NCI-H1417 (cell line): Measurements from ENCODE around the gene ITK.
A peak's percentile ranks its signal among the peaks of the same experiment; 100 is the strongest.
"Not testable (repeated sequence)": the region's sequence is repeated elsewhere in the genome, so short reads cannot be mapped to it uniquely, and the experiment has no call there.

Experiments used
- DNase-seq, 3 experiments: peaks; one replicate each; lab custom pipeline; 2025; lab: John Stamatoyannopoulos, UW

Gene ITK

DNA sequence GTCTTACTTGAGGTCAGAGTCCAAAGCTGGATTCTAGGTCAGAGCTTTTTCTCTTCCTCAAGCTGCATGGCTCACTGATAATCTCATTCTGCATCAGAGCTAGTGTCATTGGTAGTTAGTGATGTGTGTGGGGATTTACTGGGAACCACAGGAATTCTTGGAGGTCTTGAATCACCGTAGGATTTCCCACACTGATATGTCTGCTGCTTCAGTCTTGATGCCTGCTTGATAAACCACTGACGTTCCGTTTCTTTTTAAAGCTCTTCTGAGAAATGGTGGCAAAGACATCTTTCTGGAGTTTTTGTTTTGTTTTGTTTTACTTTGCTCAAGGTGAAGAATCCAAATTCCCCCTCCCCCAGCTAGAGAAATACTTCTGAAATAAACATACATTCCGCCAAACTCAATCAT, 13.4 kb upstream of the ITK start:
- no peak for DNase-seq

- no peak for DNase-seq
These were observed 12.4 kb upstream of the ITK start for GRCh38 chr5:157168286-157168685.

DNA sequence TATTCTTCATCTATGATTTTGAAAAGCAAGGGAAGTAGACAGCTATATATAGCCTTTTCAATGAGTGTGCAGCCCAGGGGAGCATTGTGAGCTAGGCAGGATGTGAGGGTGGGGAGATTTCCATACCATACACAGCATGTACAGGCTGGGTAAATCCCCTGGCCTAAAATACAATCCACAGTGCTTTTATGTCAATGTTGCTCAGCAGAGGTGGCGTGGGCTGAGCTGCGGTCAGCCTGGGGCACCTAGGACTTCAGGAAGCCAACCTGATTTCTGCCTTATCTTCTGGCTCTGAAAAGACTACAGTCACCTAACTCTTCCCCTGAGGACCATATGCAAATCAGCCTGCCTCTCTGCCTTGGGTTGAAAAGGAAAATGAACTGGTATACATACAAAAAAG, 8.2 kb upstream of the ITK start:
- no peak for DNase-seq

- DNase-seq = no peak
These were observed 5.5 kb upstream of the ITK start for GRCh38 chr5:157175071-157175612.

DNA sequence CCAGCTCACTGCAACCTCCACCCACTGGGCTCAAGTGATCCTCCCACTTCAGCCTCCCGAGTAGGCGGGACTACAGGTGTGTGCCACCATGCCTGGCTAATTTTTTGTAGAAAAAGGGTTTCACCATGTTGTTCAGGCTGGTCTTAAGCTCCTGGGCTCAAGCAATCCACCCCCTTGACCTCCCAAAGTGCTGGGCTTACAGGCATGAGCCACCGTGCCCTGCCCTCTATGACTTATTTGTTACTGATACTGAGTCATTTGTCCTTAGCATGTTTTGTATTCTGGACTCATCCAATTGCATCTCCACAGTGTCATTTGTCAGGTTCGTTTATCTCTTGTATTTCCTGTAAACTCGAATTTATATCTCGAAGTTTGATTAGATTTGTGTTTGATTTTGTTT, 2.7 kb upstream of the ITK start:
- no peak for DNase-seq

DNA sequence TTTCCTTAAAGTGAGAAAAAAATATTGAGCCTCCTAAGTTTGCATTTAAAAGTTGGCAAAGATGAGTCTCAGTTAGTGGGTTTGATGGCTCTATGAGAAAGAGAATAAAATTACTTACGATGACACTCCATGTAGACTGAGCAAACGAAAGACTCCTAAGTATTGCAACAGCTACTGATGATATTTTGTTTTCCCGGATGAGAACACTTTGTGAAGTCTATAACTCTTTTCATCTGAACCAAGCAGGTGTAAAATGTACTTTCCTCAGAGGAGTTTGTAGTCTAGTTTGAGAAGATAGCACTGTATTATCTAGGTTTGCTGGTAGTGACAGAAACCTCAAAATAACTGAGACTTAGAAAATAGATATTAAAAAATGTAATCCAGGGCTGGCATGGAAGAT, 1.7 kb upstream of the ITK start:
- DNase-seq = no peak

GRCh38 chr5:157182143-157182757, 1.6 kb downstream of the ITK start:
- no peak for DNase-seq

DNA sequence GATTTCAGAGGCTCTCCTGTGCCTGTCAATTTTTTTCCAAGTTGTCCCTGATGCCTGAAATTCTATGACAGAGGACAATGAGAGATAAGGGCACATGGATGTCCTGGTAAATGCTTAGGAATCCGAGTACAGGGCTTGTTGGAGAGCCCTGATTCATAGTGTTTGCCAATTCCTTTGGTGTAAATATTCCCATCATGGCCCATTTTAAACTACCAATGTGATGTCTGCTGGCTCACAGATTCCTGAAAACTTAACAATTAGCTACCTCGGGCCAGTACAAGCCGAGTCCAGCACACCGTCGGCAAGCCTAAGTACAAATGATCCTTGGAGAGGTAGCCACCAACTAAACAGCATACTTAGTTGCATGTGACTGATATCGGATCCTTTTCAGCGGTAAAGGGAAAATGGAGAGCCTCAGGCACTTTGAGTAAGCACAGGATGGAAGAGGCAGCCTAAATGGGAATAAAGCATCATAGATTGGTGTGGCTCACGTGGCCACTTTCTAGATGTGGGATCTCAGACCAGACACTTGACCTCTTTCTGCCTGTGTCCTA, 3.6 kb downstream of the ITK start:
- DNase-seq = no peak

- DNase-seq = not testable (repeated sequence)
These were observed 4.5 kb downstream of the ITK start for GRCh38 chr5:157185122-157185521.

DNA sequence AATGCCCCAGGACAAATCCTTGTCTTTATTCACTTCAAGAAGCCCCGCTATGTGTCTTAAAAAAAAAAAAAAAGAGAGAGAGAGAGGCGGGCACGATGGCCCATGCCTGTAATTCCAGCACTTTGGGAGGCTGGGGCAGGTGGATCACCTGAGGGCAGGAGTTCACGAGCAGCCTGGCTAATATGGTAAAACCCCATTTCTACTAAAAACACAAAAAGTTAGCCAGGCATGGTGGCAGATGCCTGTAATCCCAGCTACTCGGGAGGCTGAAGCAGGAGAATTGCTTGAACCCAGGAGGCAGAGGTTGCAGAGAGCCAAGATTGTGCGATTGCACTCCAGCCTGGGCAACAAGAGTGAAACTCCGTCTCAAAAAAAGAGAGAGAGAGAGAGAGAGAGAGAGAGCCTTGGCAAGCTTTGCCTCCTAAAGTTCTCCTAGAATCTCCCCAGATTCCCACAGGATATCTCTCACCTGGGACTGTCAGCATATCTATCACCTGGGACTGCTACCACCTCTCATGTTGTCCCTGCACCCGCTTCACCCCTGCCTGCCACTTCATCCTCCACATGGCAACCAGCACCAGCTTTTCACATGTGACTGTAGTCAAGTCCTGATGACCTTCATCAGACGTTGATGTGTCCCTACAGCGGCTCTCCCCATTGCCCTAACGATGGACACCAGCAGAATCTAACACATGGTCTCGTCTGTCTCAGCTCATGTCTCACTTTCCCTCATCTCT, 5.8 kb downstream of the ITK start:
- no peak for DNase-seq

- no peak for DNase-seq
These were observed 6.6 kb downstream of the ITK start for GRCh38 chr5:157187046-157187754.

DNA sequence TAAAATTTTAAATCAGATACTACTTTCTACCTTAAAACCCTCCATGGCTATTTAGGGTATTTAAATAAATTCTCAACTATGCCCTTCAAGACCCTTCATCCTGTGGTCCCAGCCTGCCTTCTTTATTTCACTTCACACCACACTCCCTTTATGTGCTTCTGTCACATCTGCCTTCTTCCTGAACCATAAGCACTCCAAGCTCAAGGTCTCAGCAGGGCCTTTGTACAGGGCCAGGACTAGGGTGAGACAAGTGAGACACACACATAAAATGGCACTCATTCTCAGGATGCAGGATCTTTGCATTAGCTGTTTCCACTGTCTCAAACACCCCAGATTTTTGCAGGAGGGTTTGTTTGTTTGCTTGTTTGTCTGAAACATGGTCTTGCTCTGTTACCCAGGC, 7.6 kb downstream of the ITK start:
- DNase-seq = no peak

DNA sequence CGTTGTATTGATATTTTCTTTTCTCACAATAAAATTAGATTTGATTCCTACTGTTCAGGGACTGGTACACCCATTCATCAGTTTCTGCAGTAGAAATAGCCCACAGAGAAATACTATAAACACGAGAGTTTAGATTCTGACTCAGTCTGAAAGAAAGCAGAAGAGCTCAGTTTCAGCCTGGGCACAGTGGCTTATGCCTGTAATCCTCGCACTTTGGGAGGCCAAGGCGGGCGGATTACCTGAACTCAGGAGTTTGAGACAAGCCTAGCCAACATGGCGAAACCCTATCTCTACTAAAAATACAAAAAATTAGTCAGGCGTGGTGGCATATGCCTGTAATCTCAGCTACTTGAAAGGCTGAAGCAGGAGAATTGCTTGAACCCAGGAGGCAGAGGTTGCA, 8.6 kb downstream of the ITK start:
- no peak for DNase-seq

- no peak for DNase-seq
These were observed 13.2 kb downstream of the ITK start for GRCh38 chr5:157193699-157194424.

- no peak for DNase-seq
These were observed 15.4 kb downstream of the ITK start for GRCh38 chr5:157196045-157196444.

- peak in 2 of 3 experiments; percentile 3 to 67 for DNase-seq
These were observed 16.4 kb downstream of the ITK start for GRCh38 chr5:157197086-157197485.

DNA sequence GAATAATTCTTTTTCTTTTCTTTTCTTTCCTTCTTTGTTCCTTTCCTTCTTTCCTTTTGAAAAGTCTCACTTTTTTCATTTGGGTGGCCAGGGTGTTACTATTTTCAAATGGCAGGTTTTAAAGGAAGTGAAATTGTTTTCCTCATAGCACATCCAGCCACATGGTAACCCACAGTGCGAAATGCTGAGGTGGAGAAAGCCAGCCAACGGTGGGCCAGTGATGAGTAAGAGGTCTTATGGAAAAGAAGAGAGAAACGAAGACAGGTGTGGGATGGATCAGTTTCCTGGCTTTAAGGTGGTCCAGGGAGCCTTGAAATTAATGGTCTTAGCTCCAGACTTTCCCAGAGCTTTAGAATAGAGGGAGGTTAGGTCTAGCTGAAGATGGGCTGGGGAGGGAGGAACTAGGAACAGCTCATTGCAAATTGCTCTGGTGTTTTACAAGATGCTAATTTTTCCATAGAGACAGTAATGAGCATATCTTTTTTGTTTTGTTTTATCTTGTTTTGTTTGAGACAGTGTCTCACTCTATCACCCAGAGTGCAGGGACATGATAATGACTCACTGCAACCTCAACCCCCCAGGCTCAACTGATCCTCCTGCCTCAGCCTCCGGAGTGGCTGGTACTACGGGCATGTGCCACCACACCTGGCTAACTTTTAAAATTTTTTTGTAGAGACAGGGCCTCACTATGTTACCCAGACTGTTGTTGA, 17.8 kb downstream of the ITK start:
- DNase-seq = no peak

DNA sequence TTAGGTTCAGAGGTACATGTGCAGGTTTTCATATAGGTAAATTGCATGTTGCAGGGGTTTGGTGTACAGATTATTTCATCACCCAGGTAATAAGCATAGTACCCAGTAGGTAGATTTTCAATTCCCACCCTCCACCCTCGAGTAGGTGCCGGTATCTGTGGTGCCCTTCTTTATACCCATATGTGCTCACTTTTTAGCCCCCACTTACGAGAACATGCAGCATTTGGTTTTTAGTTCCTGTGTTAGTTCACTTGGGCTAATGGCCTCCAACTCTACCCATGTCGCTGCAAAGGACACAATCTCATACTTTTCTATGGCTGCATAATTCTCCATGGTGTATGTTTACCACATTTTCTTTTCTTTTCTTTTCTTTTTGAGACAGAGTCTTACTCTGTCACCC, 21.2 kb downstream of the ITK start:
- no peak for DNase-seq

GRCh38 chr5:157203417-157203816, 22.8 kb downstream of the ITK start:
- no peak for DNase-seq

GRCh38 chr5:157204765-157205164, 24.1 kb downstream of the ITK start:
- DNase-seq = no peak

GRCh38 chr5:157205708-157206107, 25.1 kb downstream of the ITK start:
- no peak for DNase-seq
